HCT116 (cell line): ENCODE data around the gene CD34.

Experiments
- ELF1 ChIP-seq: IDR thresholded peaks from 2 replicates; pipeline ENCODE4 v1.6.1; 2012; ENCODE audit warnings: low read depth, borderline replicate concordance
- EZH2 ChIP-seq: fragments of 200-600 bp; sonication (generic); IDR thresholded peaks from 2 replicates; pipeline ENCODE4 v1.6.1; 2017; ENCODE audit warnings: antibody characterized with exemption, mixed run types
- POLR2A ChIP-seq: IDR thresholded peaks from 2 replicates; pipeline ENCODE4 v1.7.0; 2011; ENCODE audit warnings: borderline replicate concordance; ENCODE audit not compliant: insufficient read depth, insufficient read length; ENCODE audit errors: extremely low read depth
- POLR2AphosphoS5 ChIP-seq: IDR thresholded peaks from 2 replicates; pipeline ENCODE4 v1.6.1; 2011; ENCODE audit warnings: mild to moderate bottlenecking, low read depth, low read length, moderate library complexity
- SIN3A ChIP-seq: IDR thresholded peaks from 2 replicates; pipeline ENCODE4 v1.6.1; 2012; ENCODE audit warnings: low read depth
- YY1 ChIP-seq: IDR thresholded peaks from 2 replicates; pipeline ENCODE4 v1.6.1; 2011; ENCODE audit warnings: low read length, low read depth, moderate library complexity, mild to moderate bottlenecking; ENCODE audit not compliant: insufficient replicate concordance; ENCODE audit errors: extremely low read depth
- TF ChIP-seq, protein P1 (sequence below), 3 experiments: fragments of 200-600 bp in 1 of 3; sonication (generic) in 1 of 3; IDR thresholded peaks in 2 of 3; conservative IDR thresholded peaks in 1 of 3; 2 replicates each; pipeline ENCODE4 v1.5.1; 2012 to 2017; ENCODE audit warnings: low read depth in 2 of 3, low read length in 2 of 3, antibody characterized with exemption in 1 of 3, borderline replicate concordance in 1 of 3, control low read depth in 1 of 3, mild to moderate bottlenecking in 1 of 3, mixed read lengths in 1 of 3, mixed run types in 1 of 3, moderate library complexity in 1 of 3; ENCODE audit not compliant: insufficient read depth in 1 of 3
- TF ChIP-seq, protein P2 (sequence below): IDR thresholded peaks from 2 replicates; pipeline ENCODE4 v1.6.1; 2012; ENCODE audit warnings: low read depth

- TF ChIP-seq, protein P1, sequence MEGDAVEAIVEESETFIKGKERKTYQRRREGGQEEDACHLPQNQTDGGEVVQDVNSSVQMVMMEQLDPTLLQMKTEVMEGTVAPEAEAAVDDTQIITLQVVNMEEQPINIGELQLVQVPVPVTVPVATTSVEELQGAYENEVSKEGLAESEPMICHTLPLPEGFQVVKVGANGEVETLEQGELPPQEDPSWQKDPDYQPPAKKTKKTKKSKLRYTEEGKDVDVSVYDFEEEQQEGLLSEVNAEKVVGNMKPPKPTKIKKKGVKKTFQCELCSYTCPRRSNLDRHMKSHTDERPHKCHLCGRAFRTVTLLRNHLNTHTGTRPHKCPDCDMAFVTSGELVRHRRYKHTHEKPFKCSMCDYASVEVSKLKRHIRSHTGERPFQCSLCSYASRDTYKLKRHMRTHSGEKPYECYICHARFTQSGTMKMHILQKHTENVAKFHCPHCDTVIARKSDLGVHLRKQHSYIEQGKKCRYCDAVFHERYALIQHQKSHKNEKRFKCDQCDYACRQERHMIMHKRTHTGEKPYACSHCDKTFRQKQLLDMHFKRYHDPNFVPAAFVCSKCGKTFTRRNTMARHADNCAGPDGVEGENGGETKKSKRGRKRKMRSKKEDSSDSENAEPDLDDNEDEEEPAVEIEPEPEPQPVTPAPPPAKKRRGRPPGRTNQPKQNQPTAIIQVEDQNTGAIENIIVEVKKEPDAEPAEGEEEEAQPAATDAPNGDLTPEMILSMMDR (IDR thresholded peaks at IDR 0.05 in 2 of 3, conservative IDR thresholded peaks at IDR 0.05 in 1 of 3; ENCODE audit: borderline replicate concordance in 1 of 3, insufficient read depth in 1 of 3, low read depth in 2 of 3, low read length in 2 of 3): no peak
- no peak for TF ChIP-seq ELF1
- no peak for TF ChIP-seq EZH2
- no peak for TF ChIP-seq SIN3A
- no peak for TF ChIP-seq POLR2A
- no peak for TF ChIP-seq YY1
- TF ChIP-seq, protein P2, sequence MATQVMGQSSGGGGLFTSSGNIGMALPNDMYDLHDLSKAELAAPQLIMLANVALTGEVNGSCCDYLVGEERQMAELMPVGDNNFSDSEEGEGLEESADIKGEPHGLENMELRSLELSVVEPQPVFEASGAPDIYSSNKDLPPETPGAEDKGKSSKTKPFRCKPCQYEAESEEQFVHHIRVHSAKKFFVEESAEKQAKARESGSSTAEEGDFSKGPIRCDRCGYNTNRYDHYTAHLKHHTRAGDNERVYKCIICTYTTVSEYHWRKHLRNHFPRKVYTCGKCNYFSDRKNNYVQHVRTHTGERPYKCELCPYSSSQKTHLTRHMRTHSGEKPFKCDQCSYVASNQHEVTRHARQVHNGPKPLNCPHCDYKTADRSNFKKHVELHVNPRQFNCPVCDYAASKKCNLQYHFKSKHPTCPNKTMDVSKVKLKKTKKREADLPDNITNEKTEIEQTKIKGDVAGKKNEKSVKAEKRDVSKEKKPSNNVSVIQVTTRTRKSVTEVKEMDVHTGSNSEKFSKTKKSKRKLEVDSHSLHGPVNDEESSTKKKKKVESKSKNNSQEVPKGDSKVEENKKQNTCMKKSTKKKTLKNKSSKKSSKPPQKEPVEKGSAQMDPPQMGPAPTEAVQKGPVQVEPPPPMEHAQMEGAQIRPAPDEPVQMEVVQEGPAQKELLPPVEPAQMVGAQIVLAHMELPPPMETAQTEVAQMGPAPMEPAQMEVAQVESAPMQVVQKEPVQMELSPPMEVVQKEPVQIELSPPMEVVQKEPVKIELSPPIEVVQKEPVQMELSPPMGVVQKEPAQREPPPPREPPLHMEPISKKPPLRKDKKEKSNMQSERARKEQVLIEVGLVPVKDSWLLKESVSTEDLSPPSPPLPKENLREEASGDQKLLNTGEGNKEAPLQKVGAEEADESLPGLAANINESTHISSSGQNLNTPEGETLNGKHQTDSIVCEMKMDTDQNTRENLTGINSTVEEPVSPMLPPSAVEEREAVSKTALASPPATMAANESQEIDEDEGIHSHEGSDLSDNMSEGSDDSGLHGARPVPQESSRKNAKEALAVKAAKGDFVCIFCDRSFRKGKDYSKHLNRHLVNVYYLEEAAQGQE: no peak
- TF ChIP-seq POLR2AphosphoS5: no peak
Measured at GRCh38 chr1:207852576-207853371, 58.2 kb downstream of the CD34 start.
